Measurements from ENCODE around the gene GRB10. TPM values are rescaled to one million over a fixed set of nuclear protein-coding genes. Genes with fewer than 3 reads are reported as not detected.

GRB10 gene
- polyA plus RNA-seq, 1 donor from 2014 or later: 78.4 TPM

- H4K20me1 ChIP-seq (ENCODE audit: insufficient read depth): no peaks in the 10 kb centered on the region
Observed at GRCh38 chr7:50754684-50755083, 28.0 kb downstream of the GRB10 start.

GRCh38 chr7:50754241-50754640 lies 28.5 kb downstream of the GRB10 start:
- Histone ChIP-seq H3K36me3 (ENCODE audit: insufficient read depth, low read length) (peaks cover 3% of the 10 kb centered on the region), H3K4me2 (ENCODE audit: low read length) (no peak overlapping the region), H3K27ac (ENCODE audit: low read length) (no peak overlapping the region), H3K9me2 (ENCODE audit: insufficient read depth, low read length) (no peaks in the 10 kb centered on the region), H4K20me1 (ENCODE audit: insufficient read depth) (no peaks in the 10 kb centered on the region), H2AFZ (ENCODE audit: low read depth, low read length) (no peak overlapping the region), H3K79me2 (replicated peaks; ENCODE audit: insufficient read depth, low read length) (peaks cover 57% of the 10 kb centered on the region), H3K9me3 (ENCODE audit: low read length) (no peaks in the 10 kb centered on the region), H3K4me3 (ENCODE audit: low read length) (no peak overlapping the region), H3K27me3 (ENCODE audit: insufficient read depth, low read depth, low read length) (no peaks in the 10 kb centered on the region), H3K9ac (ENCODE audit: low read length) (no peak overlapping the region), H3F3A (ENCODE audit: insufficient read depth, low read length, poor library complexity, severe bottlenecking) (no peaks in the 10 kb centered on the region)
- TF ChIP-seq EP300 (conservative IDR thresholded peaks at IDR 0.05; ENCODE audit: poor library complexity, severe bottlenecking): no peak
- TF ChIP-seq TAF1 (IDR thresholded peaks at IDR 0.05; ENCODE audit: low read depth): no peak
- no peak for TF ChIP-seq POLR2AphosphoS5 (IDR thresholded peaks at IDR 0.05)
- no peak for TF ChIP-seq REST (IDR thresholded peaks at IDR 0.05; ENCODE audit: borderline replicate concordance)
- TF ChIP-seq SMC3 (conservative IDR thresholded peaks at IDR 0.05; ENCODE audit: poor library complexity): no peak
- TF ChIP-seq RAD21 (conservative IDR thresholded peaks at IDR 0.05): no peak
- TF ChIP-seq MXI1 (conservative IDR thresholded peaks at IDR 0.05; ENCODE audit: poor library complexity, severe bottlenecking): no peak

More at GRCh38 chr7:50754684-50755083, 28.0 kb downstream of the GRB10 start:
- H3K9me3 ChIP-seq (ENCODE audit: low read length): no peaks in the 10 kb centered on the region
- H3K4me2 ChIP-seq (ENCODE audit: low read length): no peak overlapping the region
- no peaks in the 10 kb centered on the region for H3K9me2 ChIP-seq (ENCODE audit: insufficient read depth, low read length)
- H3K9ac ChIP-seq (ENCODE audit: low read length): no peak overlapping the region
- H3F3A ChIP-seq (ENCODE audit: insufficient read depth, low read length, poor library complexity, severe bottlenecking): no peaks in the 10 kb centered on the region
- H3K4me3 ChIP-seq (ENCODE audit: low read length): no peak overlapping the region
- TF ChIP-seq CTCF (IDR thresholded peaks at IDR 0.05; ENCODE audit: poor library complexity, severe bottlenecking) (no peak), SMC3 (conservative IDR thresholded peaks at IDR 0.05; ENCODE audit: poor library complexity) (no peak), MXI1 (conservative IDR thresholded peaks at IDR 0.05; ENCODE audit: poor library complexity, severe bottlenecking) (no peak), REST (IDR thresholded peaks at IDR 0.05; ENCODE audit: borderline replicate concordance) (no peak), EP300 (conservative IDR thresholded peaks at IDR 0.05; ENCODE audit: poor library complexity, severe bottlenecking) (no peak), POLR2AphosphoS5 (IDR thresholded peaks at IDR 0.05) (no peak), RAD21 (conservative IDR thresholded peaks at IDR 0.05) (no peak), EZH2 (IDR thresholded peaks at IDR 0.05; ENCODE audit: borderline replicate concordance, insufficient read depth, low read length, poor library complexity, severe bottlenecking) (no peak), TAF1 (IDR thresholded peaks at IDR 0.05; ENCODE audit: low read depth) (no peak)
- H3K36me3 ChIP-seq (ENCODE audit: insufficient read depth, low read length): peaks cover 3% of the 10 kb centered on the region
- no peak overlapping the region for H2AFZ ChIP-seq (ENCODE audit: low read depth, low read length)
- no peak overlapping the region for H3K27ac ChIP-seq (ENCODE audit: low read length)
- peaks cover 61% of the 10 kb centered on the region for H3K79me2 ChIP-seq (replicated peaks; ENCODE audit: insufficient read depth, low read length)
- no peaks in the 10 kb centered on the region for H3K27me3 ChIP-seq (ENCODE audit: insufficient read depth, low read depth, low read length)
